GM19035 (cell line): ENCODE measurements around the gene CKLF.
"Not testable (repeated sequence)": the region's sequence is repeated elsewhere in the genome, so short reads cannot be mapped to it uniquely, and the experiment has no call there.

Experiments used
- ATAC-seq: cut with Tn5 transposase; IDR thresholded peaks from one replicate; pipeline ENCODE4 v1.9.1; 2021; ENCODE audit not compliant: unreplicated experiment

Gene CKLF

GRCh38 chr16:66552286-66553177 is at the start of gene CKLF:
Gene CKLF, plus strand, starts transcription at chr16:66552576. Its CDS starts 140 bp downstream, at chr16:66552716.
- ATAC-seq, result peak; percentile 74

- no peak for ATAC-seq
These were observed 49.3 kb upstream of the CKLF start for GRCh38 chr16:66503030-66503429.

- no peak for ATAC-seq
These were observed 48.8 kb upstream of the CKLF start for GRCh38 chr16:66503612-66504011.

- no peak for ATAC-seq
These were observed 44.6 kb upstream of the CKLF start for GRCh38 chr16:66507731-66508239.

DNA sequence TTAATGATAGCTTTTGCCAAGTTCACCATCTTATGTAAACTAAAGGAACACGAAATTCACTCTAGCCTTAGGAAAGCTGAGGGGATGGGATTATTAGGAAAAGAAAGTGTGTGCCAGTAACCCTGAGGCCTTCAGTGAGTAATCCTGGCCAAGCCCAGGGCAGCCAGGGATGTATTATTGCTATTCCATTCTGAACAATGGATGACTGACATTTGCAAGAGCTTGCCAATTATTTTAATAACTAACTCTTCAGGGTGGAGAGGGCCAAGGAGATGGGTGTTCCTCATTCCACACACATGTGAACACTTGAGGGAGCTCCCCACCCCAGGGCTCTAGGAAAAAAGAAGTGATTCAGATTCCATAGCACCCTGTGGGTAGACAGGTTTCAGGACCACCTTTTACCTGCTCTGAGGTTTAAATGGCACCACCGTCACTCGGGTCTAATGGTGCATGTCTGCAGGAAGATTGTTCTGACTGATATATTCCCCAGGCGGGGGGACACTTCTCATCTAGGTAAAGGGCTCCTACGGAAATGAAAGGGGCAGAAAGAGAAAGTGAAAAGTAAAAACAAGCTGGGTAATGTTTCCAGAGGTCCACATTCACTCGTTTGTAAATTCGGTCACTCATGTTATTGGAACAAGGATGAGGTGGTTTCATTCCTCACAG is 44.0 kb upstream of the CKLF start:
- ATAC-seq, result no peak

GRCh38 chr16:66508914-66509496 is 43.4 kb upstream of the CKLF start:
- no peak for ATAC-seq

GRCh38 chr16:66509576-66509975 is 42.8 kb upstream of the CKLF start:
- ATAC-seq, result no peak

- no peak for ATAC-seq
These were observed 42.1 kb upstream of the CKLF start for GRCh38 chr16:66510298-66510697.

GRCh38 chr16:66510711-66511601 is 41.4 kb upstream of the CKLF start:
- no peak for ATAC-seq

DNA sequence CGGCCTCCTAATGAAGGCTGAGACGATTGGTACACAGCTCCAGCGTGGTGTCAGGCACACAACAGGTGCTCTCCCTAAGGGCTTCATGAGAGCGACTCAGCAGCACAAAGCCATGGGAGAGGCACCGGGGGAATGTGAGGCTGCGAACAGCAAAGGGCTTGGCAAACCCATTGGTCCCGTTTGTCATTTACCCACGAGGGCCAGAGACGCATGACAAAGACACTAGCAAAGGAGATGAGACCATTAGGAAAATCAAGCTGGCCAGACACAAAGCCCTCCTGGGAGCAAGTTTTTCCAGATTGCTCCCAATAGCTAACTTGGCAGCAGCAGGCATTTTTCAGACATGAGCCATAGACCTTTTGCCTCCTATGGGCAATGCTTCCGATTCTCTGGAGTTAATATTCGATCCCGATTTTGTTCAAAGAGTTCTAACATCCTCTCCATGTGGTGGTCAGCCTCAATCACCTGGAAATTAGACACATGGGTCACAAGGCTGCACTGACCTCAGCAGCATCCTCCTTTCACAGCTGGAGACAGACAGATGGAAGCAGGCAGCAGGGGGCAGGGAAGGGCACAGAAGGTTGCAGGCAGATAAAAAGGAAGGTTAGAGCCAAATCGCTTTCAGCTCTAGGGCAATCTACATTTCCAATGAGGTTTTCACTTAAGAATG is 40.6 kb upstream of the CKLF start:
- no peak for ATAC-seq

- ATAC-seq, result no peak
These were observed 39.9 kb upstream of the CKLF start for GRCh38 chr16:66512272-66513110.

DNA sequence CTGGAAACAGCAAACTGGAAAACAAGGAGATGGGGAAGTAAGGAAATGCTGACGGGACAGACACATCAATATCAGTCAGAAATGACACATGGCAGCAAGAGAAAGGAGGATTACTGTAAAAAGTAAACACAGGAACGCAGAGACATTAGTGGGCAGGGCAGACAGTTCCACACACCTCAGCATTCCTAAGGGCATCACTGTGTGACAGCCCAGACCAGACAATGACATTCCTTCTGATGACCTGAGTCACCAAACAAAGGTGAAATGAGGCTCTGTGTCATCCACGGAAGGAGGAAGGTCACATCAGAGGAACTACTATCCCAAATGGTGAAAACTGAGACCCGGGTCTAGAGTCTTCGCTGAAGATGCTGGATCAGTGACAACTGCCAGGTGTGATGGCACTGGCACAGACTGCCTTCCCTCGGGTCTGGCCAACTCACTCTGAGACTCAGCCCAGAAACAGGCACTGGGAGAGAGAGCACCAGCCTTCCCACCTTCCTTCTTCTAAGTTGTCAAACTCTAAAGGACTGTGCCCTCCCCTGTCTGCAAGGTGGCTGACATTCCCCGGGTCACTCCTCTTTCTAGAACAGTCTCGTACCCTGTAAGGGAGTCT is 39.2 kb upstream of the CKLF start:
- ATAC-seq, result no peak

DNA sequence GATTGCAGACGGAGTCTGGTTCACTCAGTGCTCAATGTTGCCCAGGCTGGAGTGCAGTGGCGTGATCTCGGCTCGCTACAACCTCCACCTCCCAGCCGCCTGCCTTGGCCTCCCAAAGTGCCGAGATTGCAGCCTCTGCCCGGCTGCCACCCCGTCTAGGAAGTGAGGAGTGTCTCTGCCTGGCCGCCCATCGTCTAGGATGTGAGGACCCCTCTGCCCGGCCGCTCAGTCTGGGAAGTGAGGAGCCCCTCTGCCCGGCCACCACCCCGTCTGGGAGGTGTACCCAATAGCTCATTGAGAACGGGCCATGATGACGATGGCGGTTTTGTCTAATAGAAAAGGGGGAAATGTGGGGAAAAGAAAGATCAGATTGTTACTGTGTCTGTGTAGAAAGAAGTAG is 38.0 kb upstream of the CKLF start:
- not testable (repeated sequence) for ATAC-seq

- ATAC-seq, result not testable (repeated sequence)
These were observed 37.3 kb upstream of the CKLF start for GRCh38 chr16:66514980-66515595.

DNA sequence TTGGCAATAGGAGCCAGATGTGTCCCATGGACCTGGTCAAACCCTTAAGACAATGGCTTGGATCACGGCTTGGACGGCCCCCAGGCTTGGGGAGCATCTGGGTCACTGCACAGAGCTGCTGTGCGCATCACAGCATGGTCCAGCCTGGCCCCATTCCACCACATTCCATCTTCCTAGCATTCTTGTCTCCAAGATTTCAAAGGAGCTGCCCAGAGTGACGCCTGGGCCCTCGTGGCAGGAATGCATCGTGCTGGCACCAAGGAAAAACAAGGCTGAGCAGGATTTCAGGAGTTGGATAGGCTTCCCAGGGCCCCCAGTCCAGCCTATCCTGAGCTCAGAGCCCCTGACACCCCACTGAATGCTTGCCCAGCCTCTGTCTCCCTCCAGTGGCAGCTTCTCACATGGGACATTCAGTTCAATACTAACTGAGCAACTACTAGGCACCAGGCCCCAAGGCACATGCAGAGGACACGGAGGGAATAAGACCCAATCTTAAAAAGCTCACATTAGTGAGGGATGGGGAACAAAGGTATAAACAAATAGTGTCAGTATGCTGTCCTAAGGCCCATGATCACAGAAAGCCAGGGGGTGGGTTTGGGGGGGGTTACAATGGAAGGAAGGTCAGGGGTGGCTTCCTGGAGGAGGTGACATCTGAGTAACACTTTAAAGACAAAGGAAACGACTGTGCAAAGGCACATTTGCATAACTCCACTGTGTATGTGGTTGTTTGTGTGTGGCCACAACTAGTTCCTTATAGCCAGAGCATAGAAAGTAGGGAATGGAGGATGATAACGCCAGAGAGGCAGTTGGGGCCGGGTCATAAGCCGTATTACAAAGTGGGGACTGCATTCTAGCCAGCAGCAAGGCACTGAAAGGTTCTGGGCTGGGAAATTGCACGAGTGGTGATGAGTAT is 36.5 kb upstream of the CKLF start:
- ATAC-seq, result peak; percentile 1

DNA sequence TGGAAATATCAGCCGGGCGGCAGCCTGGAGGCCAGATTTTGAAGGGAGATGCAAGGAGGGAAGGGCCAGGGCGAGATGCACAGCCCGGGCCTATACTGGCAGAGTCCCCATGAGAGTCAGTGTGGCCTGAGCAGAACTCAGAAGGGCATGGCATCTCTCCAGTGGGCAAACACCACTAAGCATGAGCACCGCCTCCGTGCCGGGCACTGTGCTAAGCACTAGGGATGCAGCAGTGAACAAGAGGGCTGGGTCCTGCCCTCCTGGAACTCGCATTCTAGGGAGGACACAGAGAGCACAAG is 35.9 kb upstream of the CKLF start:
- ATAC-seq, result no peak

- ATAC-seq, result peak; percentile 98
These were observed 35.4 kb upstream of the CKLF start for GRCh38 chr16:66516808-66517585.
